Cardiac fibroblast (primary cell): ENCODE data around the gene PCDH18.

Source experiments
- DNase-seq, 2 donors: peaks; one replicate each; pipeline versions ENCODE4 v3.0.0 to v3.0.0-alpha.2; 2010; ENCODE audit warnings: low read depth in 2 of 2
- H3K4me3 ChIP-seq, 2 donors: replicated peaks in 1 of 2; 1 replicate in 1 of 2; 2 replicates in 1 of 2; pipeline ENCODE4 v1.5.1; 2011; ENCODE audit warnings: low read depth in 2 of 2, low read length in 2 of 2, mild to moderate bottlenecking in 2 of 2, moderate library complexity in 1 of 2
- CTCF ChIP-seq: IDR thresholded peaks from one replicate; pipeline ENCODE4 v1.5.1; 2011; ENCODE audit warnings: low read depth, mild to moderate bottlenecking, low read length, inconsistent platforms

The PCDH18 gene

GRCh38 chr4:137530176-137530575 lies 2.1 kb downstream of the PCDH18 start:
- no peak for TF ChIP-seq CTCF
- DNase-seq = peak; percentile 52 to 83
- peak overlapping the region; percentile 74 to 76 for H3K4me3 ChIP-seq

- TF ChIP-seq CTCF = no peak
- H3K4me3 ChIP-seq = peak overlapping the region; percentile 74 to 76
- no peak for DNase-seq
These were observed 2.9 kb downstream of the PCDH18 start for GRCh38 chr4:137529432-137529831.

- H3K4me3 ChIP-seq = peak overlapping the region; percentile 74 to 76
These were observed 3.6 kb downstream of the PCDH18 start for GRCh38 chr4:137528673-137529072.

GRCh38 chr4:137526681-137527080 lies 5.6 kb downstream of the PCDH18 start:
- TF ChIP-seq CTCF = no peak
- no peak overlapping the region for H3K4me3 ChIP-seq
- DNase-seq = peak in 1 of 2 donors; percentile 44

More at GRCh38 chr4:137528673-137529072, 3.6 kb downstream of the PCDH18 start:
- TF ChIP-seq CTCF = no peak
- DNase-seq = no peak

GRCh38 chr4:137524725-137525369 lies 7.4 kb downstream of the PCDH18 start:
- no peak for TF ChIP-seq CTCF
- no peak overlapping the region for H3K4me3 ChIP-seq

GRCh38 chr4:137523329-137523728 lies 9.0 kb downstream of the PCDH18 start:
- no peak overlapping the region for H3K4me3 ChIP-seq
- DNase-seq = no peak
- TF ChIP-seq CTCF = no peak

More at GRCh38 chr4:137524725-137525369, 7.4 kb downstream of the PCDH18 start:
- peak; percentile 65 to 72 for DNase-seq

- no peak for TF ChIP-seq CTCF
- DNase-seq = no peak
- H3K4me3 ChIP-seq = no peak overlapping the region
These were observed 11.2 kb downstream of the PCDH18 start for GRCh38 chr4:137521053-137521452.
